ENCODE data around the gene PCAT7.

The PCAT7 gene

DNA sequence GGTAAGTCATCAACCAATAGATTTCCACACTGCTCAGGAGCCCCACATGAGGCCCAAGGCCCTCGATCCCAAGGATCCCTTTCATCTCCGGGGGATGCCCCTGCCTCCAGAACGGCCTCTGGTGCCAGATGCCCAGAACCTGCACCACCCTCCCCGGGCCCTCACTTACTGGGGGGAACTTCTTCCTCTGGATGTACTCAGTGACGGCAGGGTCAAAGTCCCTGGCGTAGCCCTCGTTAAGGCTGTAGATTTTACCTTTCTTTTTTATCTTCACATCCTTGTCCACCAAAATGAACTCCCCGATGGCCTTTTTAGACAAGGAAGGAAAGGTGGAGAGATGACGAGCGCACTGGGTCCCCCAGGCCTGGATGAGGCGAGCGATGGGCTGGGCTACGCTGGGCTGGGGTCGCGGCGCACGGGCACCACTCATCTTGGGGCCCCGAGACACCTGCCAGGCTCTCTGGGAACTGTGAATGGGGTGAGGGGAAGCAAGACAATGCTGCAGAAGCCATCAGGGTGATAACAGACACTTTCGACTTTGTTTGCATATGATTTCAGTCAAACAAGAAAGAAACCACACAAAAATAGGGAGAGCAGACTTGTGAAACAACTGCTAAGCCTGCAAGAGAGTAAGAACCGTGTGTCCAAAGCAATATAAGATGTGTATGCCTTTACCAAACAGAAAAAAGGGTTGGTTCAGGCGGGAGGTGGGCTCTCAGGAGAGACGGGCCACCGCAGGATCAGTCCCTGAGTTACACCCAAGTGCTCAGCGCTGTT is 52.0 kb downstream of the PCAT7 start:
- DNase-seq (ENCODE audit: extremely low read depth, low read depth), result no peak
- TF ChIP-seq, protein P1, sequence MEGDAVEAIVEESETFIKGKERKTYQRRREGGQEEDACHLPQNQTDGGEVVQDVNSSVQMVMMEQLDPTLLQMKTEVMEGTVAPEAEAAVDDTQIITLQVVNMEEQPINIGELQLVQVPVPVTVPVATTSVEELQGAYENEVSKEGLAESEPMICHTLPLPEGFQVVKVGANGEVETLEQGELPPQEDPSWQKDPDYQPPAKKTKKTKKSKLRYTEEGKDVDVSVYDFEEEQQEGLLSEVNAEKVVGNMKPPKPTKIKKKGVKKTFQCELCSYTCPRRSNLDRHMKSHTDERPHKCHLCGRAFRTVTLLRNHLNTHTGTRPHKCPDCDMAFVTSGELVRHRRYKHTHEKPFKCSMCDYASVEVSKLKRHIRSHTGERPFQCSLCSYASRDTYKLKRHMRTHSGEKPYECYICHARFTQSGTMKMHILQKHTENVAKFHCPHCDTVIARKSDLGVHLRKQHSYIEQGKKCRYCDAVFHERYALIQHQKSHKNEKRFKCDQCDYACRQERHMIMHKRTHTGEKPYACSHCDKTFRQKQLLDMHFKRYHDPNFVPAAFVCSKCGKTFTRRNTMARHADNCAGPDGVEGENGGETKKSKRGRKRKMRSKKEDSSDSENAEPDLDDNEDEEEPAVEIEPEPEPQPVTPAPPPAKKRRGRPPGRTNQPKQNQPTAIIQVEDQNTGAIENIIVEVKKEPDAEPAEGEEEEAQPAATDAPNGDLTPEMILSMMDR (IDR thresholded peaks at IDR 0.05; ENCODE audit: low read depth, low read length), result no peak

DNA sequence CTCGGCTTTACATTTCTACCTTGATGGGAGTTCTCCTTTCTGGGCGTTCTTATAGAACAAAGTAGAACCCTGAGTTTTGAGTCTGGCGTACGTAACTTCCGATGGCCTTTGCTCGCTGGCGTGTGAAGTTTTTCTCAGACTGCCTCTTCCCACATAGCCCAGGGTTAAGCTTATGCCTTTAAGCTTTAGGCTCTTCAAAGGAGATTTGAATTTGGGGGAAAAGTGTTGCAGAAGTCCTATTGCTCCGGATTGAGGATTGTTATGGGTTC is 52.5 kb downstream of the PCAT7 start:
- DNase-seq (ENCODE audit: extremely low read depth, low read depth), result no peak
- TF ChIP-seq, protein P1 (IDR thresholded peaks at IDR 0.05; ENCODE audit: low read depth, low read length), result no peak

DNA sequence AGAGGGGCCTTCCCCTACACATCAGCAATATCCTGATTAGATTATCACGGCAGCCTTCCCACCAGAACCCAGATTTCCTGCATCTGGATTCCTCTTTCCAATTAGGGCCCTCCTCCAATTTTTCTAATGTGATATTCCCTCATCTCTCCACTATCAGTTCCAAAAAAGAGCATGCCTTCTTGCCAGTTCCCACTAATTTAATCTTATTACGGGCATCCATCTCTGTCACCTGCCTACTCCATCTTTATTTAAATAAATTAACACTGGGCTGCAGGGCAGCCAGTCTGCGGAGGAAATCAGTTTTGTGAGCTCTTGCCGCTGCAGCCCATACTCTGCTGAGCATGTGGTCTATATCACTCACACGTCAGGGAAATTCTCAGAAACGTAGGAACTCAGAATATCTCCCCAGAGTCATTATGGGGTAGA is 55.3 kb downstream of the PCAT7 start:
- no peak for DNase-seq (ENCODE audit: extremely low read depth, low read depth)
- TF ChIP-seq, protein P1 (IDR thresholded peaks at IDR 0.05; ENCODE audit: low read depth, low read length), result no peak

DNA sequence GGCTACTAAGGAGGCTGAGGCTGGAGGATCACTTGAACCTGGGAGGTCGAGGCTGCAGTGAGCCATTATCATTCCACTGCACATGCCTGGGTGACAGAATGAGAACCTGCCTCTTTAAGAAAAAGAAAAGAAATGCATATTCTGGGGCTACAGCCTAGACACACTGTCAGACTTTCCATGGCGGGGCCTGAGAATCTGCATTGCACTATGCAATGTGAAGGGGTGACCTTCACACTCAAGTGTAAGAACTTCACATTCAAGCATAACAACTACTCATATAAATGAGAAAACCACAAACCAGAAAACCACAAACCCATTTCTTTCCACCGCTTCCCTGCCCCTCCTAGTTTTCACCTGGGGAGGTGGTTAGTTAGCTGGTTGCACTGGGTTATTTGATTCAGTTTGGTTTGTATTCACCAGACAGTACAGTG is 56.8 kb downstream of the PCAT7 start:
- TF ChIP-seq, protein P1 (IDR thresholded peaks at IDR 0.05; ENCODE audit: low read depth, low read length), result no peak
- no peak for DNase-seq (ENCODE audit: extremely low read depth, low read depth)

DNA sequence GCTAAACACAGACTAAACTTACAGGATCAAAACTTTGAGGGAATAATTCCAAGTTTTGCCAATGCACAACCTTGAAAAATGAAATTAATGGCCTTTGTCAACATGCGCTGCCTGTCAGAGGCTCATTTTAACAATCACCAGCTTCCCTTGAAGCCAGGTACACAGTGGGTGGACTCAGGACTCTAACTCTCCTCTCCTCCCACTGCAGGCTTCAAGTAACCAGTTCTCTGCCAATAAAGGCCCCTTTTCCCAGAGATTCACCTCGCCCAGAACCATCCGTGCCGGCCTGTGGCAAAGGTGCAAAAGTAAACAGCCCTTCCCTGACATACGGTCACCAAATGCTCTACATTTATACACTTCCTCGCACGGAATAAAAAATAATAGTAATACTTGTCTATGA is 57.2 kb downstream of the PCAT7 start:
- no peak for DNase-seq (ENCODE audit: extremely low read depth, low read depth)
- TF ChIP-seq, protein P1 (IDR thresholded peaks at IDR 0.05; ENCODE audit: low read depth, low read length), result no peak

DNA sequence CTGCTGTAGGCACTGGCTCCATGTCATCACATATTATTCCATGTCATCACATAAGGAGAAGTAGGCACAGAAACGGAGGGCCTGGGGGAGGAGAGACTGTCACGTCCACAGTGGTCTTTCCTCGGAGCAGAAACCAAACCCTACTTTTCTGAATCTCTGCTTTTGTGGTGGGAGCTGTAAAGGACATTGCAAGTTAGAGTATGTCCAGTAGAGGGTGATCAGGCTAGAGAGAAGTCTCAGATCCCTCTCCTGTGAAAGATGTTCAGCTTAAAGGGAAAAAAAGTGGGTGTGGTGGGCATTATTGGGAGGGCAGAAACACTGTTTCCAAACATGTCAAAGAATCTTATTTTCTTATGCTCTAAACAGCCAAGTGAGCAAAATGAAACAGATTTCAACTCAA is 58.1 kb downstream of the PCAT7 start:
- TF ChIP-seq, protein P1 (IDR thresholded peaks at IDR 0.05; ENCODE audit: low read depth, low read length), result no peak
- no peak for DNase-seq (ENCODE audit: extremely low read depth, low read depth)

DNA sequence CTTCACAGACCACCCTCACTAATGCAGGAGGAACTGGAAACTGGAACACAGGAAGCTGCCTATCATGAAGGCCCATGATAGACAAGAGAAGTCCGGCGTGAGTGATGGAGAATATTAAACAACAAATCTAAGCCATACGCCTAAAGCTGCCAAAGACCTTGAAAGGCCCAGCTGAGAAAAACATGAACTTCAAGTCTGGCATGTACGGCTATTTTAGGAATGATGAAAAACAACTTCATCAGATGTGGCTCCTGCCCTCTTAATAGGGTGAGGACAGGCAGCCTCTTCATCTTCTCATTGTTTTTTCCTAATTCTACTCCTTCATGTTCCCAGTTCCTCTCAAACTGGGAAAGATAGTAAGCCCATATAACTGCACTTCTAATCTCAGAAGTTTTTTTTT is 64.1 kb downstream of the PCAT7 start:
- no peak for DNase-seq (ENCODE audit: extremely low read depth, low read depth)
- TF ChIP-seq, protein P1 (IDR thresholded peaks at IDR 0.05; ENCODE audit: low read depth, low read length), result no peak

Measured in AG09319 (cell line).